GM18502 (cell line): ENCODE data around the gene DDX24.

Source experiments
- ATAC-seq: cut with Tn5 transposase; IDR thresholded peaks from one replicate; pipeline ENCODE4 v1.9.1; 2021; ENCODE audit warnings: mild to moderate bottlenecking; ENCODE audit not compliant: unreplicated experiment, poor library complexity

Gene DDX24

DNA sequence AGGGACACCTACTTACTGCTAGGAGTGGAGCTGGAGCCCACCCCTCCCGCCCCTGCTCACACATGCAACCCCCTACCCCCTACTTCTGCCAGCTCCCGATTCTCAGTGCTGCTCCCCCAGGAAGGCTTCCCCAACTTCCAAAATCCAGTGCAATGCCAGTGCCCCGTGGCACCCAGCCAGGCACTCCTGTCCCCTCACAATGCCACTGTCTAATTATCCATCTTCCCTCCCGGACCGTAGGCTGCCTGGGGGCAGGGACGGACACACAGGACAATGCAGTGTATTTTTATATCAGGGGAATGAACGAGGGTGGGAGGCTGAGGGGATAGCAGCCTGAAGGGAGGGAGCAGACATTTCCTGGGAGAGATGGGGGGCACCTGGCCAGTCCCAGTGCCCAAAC is 42.5 kb downstream of the DDX24 start:
- ATAC-seq = no peak

DNA sequence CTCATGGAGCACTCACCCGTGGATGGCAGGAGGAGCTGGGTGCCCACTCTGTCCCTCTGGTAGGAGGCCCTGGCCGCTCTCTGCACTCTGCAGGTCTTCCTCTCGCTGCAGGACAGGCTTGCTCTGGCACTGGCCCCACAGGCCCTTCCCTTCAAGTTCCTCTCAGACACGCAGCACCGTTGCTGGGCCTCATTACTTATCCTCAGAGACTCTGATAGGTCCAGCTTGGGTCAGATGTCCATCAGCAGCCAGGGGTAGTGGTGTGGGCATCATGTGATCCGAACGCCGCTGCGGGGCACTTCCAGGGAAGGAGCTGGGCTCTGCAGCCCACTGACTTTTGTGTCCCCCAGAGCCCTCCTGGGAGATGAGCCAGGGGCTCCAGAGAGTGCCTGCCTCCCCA is 43.0 kb downstream of the DDX24 start:
- no peak for ATAC-seq

DNA sequence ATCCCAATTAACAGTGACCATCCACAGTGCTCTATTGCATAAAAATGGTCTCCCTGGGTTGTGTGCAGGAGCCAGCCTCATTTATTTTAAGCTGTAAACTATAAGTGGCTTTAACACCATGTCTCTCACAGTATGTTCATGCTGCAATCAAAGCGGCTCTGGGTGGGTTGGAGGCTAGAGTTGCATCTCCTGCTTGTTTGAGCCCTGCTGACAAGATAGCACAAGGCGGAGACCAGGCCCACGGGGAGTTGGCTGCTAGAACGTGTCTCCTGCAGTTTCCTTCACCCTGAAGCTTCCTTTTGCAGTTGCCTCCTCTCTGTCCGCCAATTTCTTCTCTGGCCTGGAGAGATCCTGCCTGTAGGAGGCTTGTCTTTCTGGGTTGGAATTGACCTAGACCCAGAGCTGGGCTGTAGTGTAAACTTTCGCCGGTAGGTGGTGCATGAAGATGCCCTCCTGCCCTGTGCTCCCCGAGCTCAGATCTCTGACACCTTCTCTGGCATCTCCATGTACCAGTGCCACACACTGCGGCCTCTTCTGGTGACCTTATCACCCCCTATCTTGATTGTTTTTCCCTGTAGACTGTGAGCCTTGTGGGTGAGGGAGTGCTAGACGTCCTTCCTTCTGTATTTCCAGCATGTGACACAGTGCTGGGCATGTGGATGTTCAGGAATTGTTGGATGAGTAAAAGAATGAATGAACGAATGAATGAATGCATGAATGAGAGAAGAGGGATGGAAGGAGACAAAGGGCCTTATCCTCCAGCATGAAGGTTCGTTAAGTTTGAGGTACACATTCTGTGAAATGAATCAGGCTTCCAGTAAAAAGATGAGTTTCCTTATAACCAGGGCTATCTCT is 44.5 kb downstream of the DDX24 start:
- ATAC-seq = peak; percentile 92

DNA sequence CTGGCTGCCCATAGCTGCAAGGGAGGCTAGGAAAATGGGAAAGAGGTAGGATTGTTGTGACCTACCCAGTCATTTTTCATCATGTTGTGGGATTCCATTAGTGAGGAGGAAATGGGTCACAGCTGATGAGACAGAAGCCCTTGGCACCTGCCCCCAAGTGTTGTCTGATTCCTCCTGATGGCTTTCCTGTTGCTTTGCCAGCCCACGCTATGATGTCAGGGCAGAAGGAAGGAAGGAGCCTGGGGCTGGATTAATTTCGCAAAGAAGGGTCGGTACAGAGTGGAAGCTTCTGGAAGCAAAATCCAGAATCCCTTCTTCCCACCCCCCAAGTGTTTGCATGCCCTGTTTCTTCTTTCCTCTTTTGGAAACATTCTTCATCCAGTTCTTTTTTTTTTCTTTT is 46.1 kb downstream of the DDX24 start:
- no peak for ATAC-seq

DNA sequence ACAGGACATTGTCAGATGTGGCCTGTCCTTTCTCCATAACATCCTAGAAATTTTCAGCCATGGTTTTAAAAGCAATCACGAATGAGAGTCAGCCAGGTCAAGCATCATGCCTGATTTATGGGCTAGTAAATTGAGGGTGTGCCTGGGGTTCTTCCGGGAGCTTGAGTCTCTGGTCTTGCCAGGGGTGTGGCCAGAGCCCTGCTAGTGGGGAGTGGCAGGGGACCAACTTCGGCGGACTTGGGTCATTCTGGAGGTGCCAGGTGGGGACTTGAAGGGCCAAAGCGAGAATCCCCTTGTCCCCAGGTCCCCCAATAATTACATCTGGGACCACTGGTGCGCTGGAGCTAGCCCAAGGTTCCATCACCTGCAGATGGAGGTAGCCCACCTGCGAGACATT is 49.1 kb downstream of the DDX24 start:
- no peak for ATAC-seq

DNA sequence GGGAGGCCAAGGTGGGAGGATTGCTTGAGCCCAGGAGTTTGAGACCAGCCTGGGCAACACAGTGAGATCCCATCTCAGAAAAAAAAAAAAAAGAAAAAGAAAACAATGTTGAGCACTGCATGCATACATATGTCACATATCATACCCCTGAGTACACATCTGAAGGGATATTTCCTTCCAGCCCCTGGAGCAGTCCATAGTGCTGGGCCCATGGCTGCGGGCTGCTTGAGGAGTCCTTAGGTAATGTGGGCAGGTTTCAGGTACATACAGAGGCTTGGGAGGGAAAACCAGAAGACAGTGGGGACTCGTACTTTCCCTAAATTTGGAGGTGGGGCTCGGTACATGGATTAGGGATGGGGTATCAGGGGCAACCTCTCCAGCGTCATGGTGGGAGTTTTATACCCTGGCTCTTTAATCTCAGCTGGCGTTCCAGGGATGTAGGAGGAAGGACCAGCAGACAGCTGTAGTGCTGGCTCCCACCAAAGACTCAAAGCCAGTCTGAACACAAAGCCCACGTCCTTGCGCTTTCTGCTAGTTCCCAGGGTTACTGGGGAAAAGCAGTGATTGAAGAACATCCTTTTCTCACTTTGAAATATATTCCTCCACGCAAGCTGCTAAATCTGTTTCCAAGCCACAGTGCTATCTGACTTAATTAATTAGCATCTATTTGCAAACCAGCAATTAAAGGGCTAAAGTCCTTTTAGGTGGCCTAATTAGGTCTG is 49.7 kb downstream of the DDX24 start:
- no peak for ATAC-seq

DNA sequence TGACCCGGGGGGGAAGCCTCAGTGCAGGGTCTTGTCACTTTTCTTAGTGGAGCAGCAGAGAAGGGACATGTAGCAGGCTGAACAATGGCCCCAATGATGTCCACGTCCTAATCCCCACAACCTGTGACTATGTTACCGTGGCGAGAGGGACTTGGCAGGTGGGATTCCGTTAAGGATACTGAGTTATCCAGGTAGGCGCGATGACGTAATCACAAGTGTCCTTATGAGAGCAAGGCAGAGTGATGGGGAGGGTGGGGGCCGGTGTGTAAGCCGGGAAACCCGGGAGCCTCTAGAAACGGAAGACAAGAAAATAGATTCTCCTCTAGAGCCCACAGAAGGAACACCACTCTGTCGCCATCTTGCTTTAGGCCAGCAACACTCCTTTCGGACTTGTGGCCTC is 50.4 kb downstream of the DDX24 start:
- ATAC-seq = no peak

DNA sequence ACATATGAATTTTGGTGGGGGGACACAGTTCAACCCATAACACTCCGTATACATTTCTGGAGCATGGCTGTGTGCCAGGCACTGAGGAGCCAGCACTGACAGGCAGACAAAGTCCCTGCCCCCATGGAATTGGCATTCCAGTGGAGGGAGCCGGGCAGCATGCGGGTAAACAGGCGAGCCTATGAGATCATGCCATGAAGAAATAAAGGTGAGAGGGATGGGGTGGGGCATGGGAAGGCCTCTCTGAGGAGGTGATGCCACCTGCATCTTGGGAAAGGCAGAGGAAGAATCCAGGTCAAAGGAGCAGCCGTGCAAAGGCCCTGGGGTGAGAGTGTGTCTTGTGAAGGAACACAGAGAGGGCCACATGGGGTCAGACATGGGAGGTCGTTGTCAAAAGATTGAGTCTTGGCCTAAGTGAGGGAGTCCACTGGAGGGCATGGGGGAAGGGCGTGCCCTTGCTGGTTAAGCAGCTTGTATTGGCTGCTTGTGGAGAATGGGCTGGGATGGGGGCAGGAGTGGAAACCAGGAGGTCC is 51.3 kb downstream of the DDX24 start:
- no peak for ATAC-seq

DNA sequence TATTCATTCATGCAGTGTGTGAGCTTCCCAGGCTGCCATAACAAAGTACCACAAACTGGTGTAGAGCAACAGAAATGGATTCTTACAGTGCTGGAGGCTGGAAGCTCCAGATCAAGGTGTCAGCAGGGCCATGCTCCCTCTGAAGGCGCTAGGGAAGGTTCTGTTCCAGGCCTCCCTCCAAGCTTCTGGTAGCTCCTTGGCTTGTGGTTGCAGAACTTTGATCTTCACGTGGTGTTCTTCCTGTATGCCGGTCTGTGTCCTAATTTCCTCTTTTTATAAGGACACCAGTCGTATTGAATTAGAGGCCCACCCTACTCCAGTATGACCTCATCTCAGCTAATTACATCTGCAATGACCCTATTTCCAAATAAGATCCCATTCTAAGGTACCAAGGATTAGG is 51.7 kb downstream of the DDX24 start:
- ATAC-seq = no peak

DNA sequence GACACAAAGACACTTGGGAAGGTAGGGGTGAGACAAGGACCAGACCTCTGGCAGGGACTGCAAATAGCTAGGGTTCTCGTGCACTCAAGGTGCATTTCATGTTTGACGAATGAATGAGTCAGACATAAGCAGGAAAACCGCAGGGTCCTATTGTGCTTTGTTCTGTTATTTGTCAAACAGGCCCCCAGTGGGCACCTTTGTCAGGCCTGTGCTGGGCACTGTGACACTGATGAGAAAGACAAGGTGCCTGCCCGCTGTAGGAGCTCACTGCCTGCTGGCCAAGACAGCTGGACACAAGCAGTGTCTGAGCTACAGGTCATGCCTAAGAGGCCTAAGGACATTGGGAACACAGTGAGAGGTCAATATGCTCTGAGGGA is 52.6 kb downstream of the DDX24 start:
- peak; percentile 38 for ATAC-seq

DNA sequence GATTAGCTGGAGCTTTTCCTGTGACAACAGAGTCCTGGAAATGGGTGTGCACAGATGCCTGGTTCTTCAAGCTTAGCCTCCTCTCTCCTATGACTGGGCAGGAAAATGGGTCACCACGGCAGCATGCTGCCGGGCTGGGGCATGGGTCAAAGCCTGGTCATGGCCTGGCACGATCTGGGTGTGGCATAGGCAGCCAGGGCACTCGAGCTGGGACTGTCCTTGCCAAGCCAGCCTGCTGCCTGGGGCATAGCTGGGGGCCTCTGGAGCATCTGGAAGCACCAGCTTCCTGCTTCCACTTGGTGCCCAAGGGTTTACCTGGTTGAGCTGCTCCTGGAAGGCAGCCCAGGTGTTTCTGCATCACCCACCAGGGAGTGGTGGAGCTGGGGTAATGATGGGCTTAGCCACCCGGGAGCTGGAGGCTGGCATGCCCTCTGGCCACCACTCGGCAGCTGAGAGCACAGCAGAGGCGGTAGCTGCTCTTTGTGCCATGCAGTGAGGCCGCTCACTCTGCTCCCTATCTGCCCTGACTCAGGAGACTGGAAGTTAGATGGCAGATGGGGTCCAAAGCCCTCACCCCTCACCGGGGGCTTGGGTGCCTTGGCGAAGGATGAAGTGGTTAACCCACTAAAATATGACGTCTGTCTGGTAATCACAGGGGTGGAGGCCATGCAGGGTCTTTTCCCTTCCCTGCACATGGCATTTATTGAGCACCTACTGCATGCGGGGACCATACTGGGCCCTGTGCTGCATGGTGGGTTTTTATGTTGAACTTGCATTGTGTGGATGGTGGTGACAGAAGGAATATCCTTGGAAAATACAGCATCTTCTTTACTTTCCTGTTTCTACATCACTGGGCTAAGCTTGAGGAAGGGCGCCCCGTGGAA is 53.2 kb downstream of the DDX24 start:
- ATAC-seq = no peak

DNA sequence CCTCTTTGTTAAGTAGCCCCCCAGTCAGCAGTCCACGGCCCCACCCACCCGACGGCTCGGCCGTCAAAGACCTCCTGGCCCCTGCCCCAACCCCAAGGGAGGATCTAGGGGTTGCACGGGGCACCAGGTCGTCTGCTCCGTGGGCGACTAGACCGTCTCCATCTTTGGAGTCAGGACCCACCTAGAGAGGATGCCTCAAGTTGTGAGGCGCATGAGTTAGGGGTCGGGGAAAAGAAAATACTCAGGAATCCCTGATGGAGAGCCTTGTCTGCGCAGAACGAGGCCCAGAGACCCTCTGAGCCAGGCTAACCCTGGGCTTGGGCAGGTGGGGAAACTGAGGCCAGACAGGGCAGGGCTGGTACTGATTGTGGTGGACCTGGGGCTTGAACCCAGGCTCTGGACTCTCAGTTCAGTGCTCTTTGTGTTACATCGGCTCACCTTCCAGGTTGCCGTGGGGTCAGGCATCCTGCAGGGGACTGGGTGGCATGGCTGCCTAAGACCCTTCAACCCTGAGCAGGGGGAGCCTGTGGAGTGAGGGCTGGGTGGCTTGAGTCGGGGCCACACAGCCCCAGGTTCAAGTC is 54.0 kb downstream of the DDX24 start:
- no peak for ATAC-seq

DNA sequence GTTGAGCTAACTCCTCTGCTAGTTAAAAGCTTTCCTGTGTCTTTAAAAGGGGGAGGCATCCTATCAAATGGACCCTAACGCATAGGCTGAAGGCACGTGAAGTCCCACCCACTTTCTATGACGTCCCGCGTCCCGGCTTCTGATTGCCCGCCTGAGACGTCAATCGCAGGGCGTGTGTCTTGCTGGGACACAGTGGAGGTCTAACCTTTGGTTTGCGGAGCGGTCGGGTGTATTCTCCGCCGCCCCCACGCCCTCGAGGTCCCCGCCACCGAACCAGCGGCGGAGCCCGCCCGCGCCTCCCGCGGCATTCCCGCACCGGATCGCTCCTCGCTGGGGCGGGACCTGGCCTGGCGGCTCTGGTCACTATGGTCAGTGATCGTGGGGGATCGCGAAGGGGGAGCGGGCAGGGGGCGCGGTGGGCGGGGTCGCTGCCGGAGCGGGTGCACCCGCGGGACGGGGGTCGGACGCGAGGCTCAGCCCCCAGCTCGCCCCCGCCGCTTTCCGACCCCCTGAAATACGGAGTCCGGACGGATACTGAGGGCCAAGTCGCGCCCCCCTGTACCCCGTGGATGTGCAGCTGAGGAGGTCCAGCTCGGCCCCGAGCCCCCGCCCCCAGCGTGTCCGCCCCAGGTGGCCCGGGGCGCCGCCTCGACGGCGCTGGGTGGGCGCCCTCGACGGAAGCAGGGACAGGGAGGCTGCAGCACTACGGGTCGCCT is 54.7 kb downstream of the DDX24 start, which contains the start of gene OTUB2:
Gene OTUB2 (plus strand): TSS at position 168 of the 716 bp plus-strand sequence. CDS start 198 bp downstream, at position 366.
- peak; percentile 99 for ATAC-seq

DNA sequence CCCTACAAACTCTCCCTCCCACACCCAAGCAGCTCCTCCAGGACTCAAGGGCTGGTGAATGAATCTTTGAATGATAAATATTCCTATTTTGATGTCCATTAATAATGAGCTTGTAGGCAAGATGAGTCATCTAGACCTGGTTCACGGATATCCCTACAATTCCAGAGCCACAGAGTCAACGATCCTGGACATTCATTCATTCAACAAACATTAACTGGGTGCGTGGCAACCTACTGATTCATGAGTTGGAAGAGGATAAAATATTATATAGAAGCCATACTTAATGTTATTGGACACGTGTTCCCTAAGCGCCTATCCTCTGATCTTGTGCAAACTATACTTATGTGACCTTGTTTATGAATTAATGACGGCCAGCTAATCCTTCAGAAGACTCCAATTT is 55.3 kb downstream of the DDX24 start:
- no peak for ATAC-seq

DNA sequence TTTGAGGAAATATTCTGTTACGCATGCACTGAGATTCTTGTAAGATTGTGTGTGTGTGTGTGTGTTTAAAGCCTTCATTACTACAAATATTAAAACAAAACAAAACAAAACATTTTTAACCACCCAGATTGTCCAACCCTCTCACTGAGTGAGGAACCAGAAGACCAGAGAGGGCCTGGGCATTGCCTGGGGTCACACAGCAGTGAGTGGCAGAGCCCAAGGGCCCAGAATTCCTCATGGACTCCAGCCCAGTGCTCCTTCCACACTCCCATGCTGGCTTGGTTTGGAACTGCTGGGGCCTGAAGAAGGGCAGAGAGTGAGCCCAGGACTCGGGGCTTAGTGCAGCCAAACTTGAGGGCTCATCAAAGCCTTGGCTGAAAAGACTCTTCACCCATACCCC is 56.5 kb downstream of the DDX24 start:
- no peak for ATAC-seq

DNA sequence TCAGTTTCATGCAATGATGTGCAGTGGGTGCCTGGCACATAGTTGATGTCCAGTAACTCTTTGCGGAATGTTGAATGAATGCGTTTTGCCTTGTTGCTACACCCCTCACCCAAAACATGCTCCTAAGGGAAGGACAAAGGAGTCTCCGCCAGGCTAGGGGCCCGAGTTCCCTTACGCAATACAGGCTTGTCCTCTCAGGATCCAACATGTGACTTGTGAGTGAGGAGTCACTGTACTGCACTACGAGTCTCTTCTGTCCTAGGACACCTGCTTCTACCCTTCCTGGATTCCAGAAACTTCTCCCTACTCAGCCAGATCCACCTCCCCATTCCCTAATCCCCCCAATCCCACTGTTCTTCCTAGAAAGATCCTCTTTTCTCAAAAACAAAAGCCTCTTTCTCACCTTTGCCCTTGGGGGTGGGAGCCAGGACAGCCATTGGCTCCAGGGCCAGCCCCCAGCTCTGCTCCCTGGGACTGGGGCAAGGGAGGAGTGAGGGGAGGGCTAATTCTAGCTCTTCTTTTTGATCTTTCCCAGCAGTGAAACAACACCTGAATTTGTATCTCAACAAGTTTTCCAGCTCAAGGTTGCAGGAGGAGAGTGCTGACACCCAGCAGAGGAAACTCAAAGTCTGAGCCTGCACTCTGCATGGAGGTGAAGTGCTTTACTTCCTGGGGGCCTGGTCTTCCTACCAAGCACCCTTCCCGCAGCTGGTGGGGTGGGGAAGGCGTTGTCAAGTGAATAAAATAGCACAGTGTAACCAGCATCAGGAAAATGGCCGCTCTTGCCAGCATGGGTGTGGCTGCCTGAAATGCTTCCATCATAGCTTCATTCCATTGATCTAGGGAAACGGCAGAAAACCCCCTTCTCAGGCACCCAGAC is 58.2 kb downstream of the DDX24 start:
- ATAC-seq = no peak

DNA sequence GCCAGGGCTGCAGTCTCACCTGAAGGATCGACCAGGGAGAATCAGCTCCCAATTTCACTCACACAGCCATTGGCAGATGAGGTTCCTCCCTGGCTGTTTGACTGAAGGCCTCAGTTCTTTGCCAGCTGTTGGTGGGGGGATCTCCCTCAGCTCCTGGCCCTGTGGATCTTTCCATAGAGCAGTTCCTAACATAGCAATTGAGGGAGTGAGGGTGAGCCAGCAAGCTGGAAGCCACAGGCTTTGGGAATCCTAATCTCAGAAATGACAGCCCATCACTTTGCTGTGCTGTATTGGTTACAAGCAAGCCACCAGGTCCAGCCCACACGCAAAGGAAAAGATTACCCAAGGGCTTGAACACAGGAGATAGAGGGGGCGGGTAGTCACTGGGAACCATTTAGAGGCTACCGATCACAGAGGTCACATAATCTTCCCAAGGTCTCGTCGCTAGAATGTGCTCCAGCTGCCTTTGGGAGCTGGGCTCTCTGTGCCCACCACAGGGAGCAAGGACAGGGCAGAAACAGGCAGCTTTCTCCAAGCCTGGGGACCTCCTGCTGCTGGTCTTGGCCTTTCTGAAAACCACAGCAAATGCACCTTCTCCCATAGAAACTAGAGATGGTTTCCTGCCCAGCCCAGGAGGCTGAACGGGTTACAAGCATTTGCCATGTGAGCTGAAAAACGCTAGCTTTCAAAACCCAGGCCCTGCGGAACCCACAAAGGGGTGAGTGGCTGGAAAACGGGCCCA is 59.4 kb downstream of the DDX24 start:
- ATAC-seq = no peak

DNA sequence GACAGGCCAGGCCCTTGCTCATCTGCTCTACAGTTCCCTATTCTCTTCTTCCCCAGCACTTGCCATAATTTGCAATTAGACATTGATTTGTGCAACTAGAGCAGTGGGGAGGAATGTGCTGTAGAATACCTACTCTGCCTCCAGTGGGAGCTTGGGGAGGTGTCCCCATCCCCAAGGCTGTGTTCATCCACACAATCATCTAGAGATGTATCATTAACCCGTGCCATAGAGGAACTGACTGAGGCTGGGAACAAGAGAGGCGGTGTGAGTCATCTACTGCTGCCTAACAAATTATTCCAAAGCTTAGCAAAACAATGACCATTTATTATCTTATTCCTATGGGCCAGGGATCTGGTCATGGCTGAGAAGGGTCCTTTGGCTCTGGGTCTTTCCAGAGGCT is 60.0 kb downstream of the DDX24 start:
- no peak for ATAC-seq
